Neuron (in vitro differentiated cells): Measurements from ENCODE around the gene NFKBIE.
"Not testable (repeated sequence)": the region's sequence is repeated elsewhere in the genome, so short reads cannot be mapped to it uniquely, and the experiment has no call there.

Experiments
- H2AFZ ChIP-seq: one replicate; pipeline ENCODE4 v1.6.1; 2013; ENCODE audit warnings: low read depth, mild to moderate bottlenecking, inconsistent platforms, low read length, moderate library complexity
- H3K27me3 ChIP-seq: one replicate; pipeline ENCODE4 v1.6.1; 2013; ENCODE audit warnings: low read length; ENCODE audit not compliant: insufficient read depth
- H3K36me3 ChIP-seq: one replicate; pipeline ENCODE4 v1.6.1; 2013; ENCODE audit warnings: low read length; ENCODE audit not compliant: insufficient read depth
- H3K4me1 ChIP-seq: one replicate; pipeline ENCODE4 v1.6.1; 2013; ENCODE audit warnings: low read length; ENCODE audit not compliant: insufficient read depth
- H3K4me3 ChIP-seq: 2 replicates; pipeline ENCODE4 v1.5.1; 2013; ENCODE audit warnings: mild to moderate bottlenecking, low read length, moderate library complexity
- H3K9me3 ChIP-seq: one replicate; pipeline ENCODE4 v1.6.1; 2013; ENCODE audit warnings: low read length

The NFKBIE gene, protein sequence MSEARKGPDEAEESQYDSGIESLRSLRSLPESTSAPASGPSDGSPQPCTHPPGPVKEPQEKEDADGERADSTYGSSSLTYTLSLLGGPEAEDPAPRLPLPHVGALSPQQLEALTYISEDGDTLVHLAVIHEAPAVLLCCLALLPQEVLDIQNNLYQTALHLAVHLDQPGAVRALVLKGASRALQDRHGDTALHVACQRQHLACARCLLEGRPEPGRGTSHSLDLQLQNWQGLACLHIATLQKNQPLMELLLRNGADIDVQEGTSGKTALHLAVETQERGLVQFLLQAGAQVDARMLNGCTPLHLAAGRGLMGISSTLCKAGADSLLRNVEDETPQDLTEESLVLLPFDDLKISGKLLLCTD

DNA sequence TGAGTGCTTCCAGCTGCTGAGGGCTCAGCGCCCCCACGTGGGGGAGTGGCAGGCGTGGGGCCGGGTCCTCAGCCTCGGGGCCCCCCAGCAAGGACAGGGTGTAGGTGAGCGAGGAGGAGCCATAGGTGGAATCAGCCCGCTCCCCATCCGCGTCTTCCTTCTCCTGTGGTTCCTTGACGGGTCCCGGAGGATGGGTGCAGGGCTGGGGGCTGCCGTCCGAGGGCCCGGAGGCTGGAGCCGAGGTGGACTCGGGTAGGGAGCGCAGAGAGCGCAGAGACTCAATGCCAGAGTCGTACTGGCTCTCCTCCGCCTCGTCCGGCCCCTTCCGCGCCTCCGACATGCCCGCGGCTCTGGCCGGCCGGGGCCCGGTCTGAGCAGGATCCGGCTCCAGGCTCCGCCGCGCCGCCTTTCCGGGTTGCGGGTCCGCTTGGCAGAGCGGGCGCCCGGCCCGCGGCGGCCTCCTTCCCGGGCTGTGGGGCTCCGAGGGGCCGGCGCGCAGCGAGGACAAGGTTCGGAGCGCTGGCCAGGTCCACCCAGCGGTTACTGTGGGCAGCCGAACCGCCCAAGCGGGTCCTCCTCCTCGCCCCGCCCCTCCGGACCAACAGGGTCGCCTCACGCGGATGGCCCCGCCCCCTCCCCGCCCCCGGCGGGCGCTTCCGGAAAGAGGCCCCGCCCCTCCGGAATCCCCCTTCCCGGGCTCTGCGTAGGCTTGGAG is at the start of gene NFKBIE:
Gene NFKBIE, minus strand, starts transcription at position 545 of the 715 bp plus-strand sequence. Its CDS starts 205 bp downstream, at position 340.
- Histone ChIP-seq H3K36me3 (peaks cover 3% of the 10 kb centered on the region), H3K9me3 (no peaks in the 10 kb centered on the region), H2AFZ (peak within 1 kb of the TSS; percentile 66)

DNA sequence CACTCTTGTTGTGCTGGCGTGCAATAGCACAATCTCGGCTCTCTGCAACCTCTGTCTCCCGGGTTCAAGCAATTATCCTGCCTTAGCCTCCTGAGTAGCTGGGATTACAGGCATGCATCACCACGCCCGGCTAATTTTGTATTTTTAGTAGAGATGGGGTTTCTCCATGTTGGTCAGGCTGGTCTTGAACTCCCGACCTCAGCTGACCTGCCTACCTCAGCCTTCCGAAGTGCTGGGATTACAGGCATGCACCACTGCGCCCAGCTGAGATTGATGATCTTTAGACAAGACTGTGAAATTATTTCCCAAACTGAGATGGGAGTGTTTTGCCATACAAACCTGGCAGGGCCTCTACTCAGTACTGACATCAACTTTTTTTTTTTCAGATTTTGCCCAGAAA is 49.3 kb upstream of the NFKBIE start:
- H3K9me3 ChIP-seq, H3K4me1 ChIP-seq, H3K27me3 ChIP-seq, H2AFZ ChIP-seq, H3K4me3 ChIP-seq: not testable (repeated sequence)
- H3K36me3 ChIP-seq, result peaks cover 24% of the 10 kb centered on the region

More for the DNA sequence above, at the start of gene NFKBIE:
- peaks cover 59% of the 10 kb centered on the region for H3K4me1 ChIP-seq
- H3K4me3 ChIP-seq, result peak within 1 kb of the TSS; percentile 78
- H3K27me3 ChIP-seq, result no peaks in the 10 kb centered on the region

DNA sequence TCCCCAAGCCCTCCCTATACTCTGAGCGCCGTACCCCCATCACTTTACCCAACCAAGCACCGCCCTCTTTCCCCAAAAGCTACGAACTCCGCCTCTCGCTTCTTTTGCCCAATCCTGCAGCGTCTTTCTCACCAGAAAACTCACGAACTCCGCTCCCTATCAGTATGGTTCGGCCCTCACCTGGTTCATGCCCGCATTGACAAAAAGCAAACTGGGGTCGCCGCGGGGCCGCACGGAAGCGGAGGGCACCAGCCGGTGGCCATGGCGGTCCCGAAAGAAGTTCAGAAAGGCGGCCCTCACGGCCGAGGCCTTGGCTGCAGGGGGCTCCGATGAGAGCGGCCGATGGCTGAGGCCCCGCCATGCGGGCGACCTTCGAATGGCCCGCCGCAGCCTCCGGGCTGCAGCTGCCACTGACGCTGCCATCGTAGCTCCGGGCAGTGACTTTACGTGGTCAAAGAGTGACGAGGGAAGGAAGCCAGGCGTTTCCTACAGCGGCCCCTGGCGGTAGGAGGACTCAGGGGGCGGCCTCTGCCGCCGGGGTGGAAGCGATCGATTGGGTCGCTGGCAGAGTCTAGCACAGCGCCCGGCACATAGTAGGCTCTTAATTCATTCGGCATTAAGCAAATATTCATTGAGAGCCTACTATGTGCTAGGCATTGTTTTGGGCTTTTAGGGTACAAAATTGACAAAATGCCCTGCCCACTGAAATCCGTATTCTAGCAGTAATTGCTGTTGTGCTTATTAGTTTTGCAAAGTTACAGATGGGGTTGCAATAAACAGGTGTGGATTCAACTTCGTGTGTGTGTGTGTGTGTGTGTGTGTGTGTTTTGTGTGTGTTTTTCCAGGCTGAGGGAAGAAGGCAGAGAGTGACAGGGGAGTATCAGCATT is 47.8 kb upstream of the NFKBIE start, which contains the start of gene AARS2:
Gene AARS2, minus strand, starts transcription at position 447 of the 888 bp plus-strand sequence. Its CDS starts 24 bp downstream, at position 423.
- no peaks in the 10 kb centered on the region for H3K9me3 ChIP-seq
- H3K4me1 ChIP-seq, result peaks cover 9% of the 10 kb centered on the region
- H3K4me3 ChIP-seq, result peak within 1 kb of the TSS; percentile 97
- H2AFZ ChIP-seq, result peak within 1 kb of the TSS; percentile 69
- peaks cover 36% of the 10 kb centered on the region for H3K36me3 ChIP-seq
- no peaks in the 10 kb centered on the region for H3K27me3 ChIP-seq

DNA sequence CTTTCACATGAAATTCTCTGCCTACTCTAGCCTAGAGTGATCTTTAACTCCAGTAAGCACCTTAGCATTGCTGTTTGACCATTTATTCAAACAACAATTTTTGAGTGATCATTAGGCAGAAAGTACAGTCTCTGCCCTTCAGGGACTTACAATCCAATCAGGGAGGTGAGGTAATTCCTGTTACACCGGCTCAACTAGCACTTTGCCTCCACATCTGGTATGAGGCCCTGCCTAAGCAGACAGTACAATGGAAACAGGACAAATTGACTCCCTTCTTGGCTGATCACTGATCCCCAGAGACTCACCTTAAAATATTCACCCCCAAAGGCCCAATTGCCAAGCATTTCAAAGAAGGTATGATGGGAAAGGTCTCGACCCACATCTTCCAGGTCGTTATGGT is 46.4 kb upstream of the NFKBIE start:
- Histone ChIP-seq H3K27me3 (no peaks in the 10 kb centered on the region), H3K9me3 (no peaks in the 10 kb centered on the region), H3K36me3 (peaks cover 49% of the 10 kb centered on the region), H3K4me3 (peak overlapping the region; percentile 97), H3K4me1 (peaks cover 9% of the 10 kb centered on the region), H2AFZ (no peak overlapping the region)

DNA sequence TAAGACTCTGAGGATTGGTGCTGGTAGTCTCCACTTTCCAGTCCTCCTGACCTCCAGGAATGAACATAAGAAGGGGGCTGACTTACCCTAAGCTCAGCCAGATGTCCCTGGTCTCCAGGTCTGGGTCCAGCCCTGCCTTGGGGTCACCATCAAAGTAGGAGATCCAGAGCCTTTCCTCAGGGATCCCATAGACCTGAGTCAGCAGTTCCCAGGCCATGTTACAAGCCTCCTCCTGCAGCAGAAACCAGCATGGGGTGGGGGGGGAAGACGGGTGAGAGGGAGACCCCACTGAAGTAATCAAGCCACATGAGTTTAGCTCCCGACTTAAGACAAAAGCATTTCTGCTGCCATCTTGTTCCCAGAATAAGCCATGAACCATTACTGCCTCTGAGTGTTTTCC is 46.0 kb upstream of the NFKBIE start:
- H3K4me3 ChIP-seq, result no peak overlapping the region
- peaks cover 9% of the 10 kb centered on the region for H3K4me1 ChIP-seq
- no peak overlapping the region for H2AFZ ChIP-seq
- no peaks in the 10 kb centered on the region for H3K9me3 ChIP-seq
- H3K27me3 ChIP-seq, result no peaks in the 10 kb centered on the region
- peaks cover 53% of the 10 kb centered on the region for H3K36me3 ChIP-seq

DNA sequence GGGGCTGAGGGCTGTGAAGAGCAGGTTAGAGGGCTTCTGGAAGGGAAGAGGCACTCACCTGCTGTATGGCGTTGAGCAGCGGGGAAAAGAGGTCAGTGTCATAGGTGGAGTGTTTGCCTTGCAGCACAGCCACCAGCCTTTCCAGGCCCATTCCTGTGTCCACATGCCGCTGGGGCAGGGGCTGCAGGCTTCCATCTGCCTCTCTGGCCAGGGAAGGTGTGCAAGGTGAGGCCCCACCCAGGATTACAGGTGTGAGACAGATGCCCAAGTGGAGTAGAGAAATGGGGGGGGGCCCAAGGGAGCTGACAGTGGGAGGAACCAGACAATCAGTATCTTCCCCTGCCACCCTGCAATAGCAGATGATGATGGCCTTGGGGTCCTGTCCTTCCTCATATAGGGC is 44.9 kb upstream of the NFKBIE start:
- H3K4me1 ChIP-seq, result peaks cover 9% of the 10 kb centered on the region
- H3K27me3 ChIP-seq, result no peaks in the 10 kb centered on the region
- H3K9me3 ChIP-seq, result no peaks in the 10 kb centered on the region
- H3K4me3 ChIP-seq, result no peak overlapping the region
- peaks cover 61% of the 10 kb centered on the region for H3K36me3 ChIP-seq
- H2AFZ ChIP-seq, result no peak overlapping the region

DNA sequence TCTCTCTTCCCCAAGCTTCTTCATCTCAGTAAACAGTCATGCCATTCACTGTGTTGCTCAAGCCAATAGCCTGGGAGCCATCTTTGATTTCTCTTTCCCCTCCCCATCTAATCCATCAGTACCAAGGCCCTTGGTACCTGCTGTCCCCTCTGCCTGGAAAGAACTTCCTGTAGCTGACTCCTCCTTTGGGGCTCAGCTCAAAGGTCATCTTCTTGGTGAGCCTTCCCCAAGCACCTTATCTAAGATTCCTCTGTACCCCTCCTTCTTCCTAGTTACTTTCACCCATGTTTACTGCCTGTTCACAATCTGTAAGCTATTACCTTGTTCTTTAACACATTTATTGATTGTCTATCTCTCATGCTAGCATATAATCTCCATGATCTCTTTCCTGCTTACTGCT is 44.3 kb upstream of the NFKBIE start:
- no peaks in the 10 kb centered on the region for H3K9me3 ChIP-seq
- no peak overlapping the region for H2AFZ ChIP-seq
- H3K36me3 ChIP-seq, result peaks cover 67% of the 10 kb centered on the region
- H3K27me3 ChIP-seq, result no peaks in the 10 kb centered on the region
- H3K4me3 ChIP-seq, result no peak overlapping the region
- peaks cover 9% of the 10 kb centered on the region for H3K4me1 ChIP-seq

DNA sequence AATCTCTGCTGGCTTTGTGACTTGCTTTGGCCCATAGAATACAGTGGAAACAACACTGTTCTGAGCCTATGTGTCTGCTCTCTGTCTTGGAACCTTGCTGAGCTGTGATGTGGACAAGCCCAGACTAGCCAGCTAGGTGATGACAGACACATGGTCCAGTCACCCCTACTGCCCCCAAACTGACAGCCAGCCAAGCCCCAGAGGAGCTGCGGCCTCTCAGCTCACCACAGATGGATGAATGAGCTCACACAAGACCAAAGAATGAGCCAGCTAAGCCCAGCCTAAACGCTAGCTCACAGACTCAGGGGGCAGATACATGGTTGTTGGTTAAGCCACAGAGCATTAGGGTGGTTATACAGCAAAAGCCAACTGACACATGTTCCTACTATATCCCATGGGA is 43.7 kb upstream of the NFKBIE start:
- no peaks in the 10 kb centered on the region for H3K27me3 ChIP-seq
- no peak overlapping the region for H3K4me3 ChIP-seq
- peaks cover 9% of the 10 kb centered on the region for H3K4me1 ChIP-seq
- no peaks in the 10 kb centered on the region for H3K9me3 ChIP-seq
- no peak overlapping the region for H2AFZ ChIP-seq
- H3K36me3 ChIP-seq, result peaks cover 72% of the 10 kb centered on the region

DNA sequence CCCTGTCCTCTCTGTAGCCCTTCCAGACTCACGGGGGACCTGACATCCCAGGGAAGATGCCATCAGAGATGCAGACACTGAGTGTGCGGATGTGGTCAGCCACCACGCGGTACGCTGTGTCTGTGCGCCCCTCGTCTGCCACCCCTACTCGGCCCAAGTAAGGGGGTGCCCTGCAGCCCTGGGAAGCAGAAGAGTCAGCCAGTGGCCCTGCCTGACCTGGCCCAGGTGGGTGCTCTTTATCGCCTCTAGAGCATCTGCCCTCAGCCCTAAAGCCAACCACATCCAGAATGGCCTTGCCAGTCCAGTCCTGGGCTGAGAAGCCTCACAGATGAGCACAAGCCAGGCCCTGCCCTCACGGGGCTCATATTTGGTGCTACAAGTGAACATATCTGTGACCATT is 41.9 kb upstream of the NFKBIE start:
- Histone ChIP-seq H3K4me1 (peaks cover 5% of the 10 kb centered on the region), H3K36me3 (peaks cover 89% of the 10 kb centered on the region), H3K27me3 (no peaks in the 10 kb centered on the region), H3K4me3 (no peak overlapping the region), H3K9me3 (no peaks in the 10 kb centered on the region), H2AFZ (no peak overlapping the region)

DNA sequence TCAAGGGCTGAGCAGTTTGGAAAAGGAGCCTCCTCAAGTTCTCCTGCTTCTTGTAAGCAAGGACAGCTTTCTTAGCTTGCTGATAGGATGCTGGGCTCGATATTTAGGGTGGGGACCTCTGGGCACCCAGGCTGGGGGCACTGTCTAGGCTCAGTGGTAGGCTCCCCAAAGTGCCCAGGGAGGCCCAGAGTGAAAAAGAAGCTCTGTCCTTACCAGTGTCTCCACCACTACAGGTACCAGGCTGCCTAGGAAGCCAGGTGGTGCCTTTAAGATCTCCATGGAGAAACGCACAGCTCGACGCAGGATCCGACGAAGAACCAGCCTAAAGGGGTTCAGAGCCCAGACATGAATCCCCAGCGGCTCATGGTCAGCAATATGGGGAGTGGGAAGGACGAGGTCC is 41.4 kb upstream of the NFKBIE start:
- Histone ChIP-seq H2AFZ (no peak overlapping the region), H3K4me1 (peaks cover under 1% of the 10 kb centered on the region), H3K36me3 (peaks cover 90% of the 10 kb centered on the region), H3K4me3 (no peak overlapping the region), H3K27me3 (no peaks in the 10 kb centered on the region), H3K9me3 (no peaks in the 10 kb centered on the region)

DNA sequence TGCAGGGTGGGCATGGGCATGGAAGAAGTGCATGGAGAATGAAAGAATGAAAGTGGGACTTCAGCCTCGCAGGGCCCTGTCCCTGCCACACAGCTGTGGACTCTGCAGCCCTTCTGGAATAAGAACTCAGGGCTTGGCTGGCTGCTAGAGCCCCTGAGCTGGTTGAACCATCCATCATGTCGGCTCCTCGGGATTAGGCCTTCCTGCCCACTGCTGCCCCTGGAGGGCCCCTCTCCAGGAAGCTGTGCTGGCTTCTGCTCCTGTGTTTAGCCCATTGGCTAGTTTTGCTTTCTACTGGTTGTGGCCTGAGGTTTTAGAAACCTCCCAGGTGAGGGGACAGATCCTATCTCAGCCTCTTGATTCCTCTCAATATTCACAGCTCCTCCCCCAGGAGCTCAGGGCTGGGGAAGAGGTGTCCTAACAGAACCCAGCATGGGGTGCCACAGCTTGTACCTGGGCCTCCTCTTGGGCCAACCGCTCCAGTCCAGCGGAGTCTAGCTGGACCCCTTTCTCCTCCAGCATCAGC is 39.9 kb upstream of the NFKBIE start:
- Histone ChIP-seq H3K4me3 (no peak overlapping the region), H3K4me1 (no peaks in the 10 kb centered on the region), H3K36me3 (peaks cover 86% of the 10 kb centered on the region), H3K9me3 (no peaks in the 10 kb centered on the region), H3K27me3 (no peaks in the 10 kb centered on the region), H2AFZ (no peak overlapping the region)

DNA sequence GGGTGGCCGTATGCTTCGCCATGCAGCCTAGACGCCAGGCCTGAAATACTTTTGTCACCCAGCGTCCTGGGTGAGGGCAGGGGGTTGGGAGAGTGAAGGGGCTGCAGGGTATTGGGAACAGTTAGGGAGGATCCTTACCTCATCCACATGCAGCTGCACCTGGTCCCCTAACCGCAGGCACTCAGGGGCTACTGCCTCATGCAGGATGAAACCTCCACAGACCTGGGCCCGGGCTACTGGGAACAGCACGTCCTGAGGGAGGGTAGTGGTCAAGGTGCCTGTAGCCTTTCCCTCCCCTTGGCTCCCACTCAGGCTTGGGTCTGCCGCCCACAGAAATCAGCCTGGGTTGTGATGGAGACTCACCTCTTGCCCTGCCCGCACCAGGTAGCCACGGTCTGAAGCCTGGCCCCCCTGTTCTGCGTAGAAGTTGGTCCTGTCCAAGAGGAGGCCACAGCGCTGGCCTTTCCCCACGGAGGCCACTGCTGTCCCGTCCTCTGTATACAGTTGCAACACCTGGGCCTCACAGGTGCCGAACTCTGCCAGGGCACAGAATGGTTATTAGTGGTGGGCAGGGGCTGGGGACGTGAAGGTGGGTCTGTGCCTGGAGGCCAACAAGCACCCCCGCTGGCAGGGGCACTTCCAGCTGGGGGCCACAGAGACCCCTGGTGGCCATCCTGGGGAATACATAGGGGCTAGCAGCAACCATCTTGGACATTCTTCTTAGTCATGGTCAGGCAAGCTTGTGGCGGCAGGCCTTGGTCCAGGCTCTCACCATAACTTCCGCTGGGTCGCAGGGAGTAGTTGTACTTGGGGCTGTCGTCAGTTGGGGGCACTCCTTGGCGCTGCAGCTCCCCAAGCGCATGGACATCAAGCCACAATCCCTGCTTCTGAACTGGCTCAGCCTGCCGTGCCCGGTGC is 39.2 kb upstream of the NFKBIE start:
- peaks cover 82% of the 10 kb centered on the region for H3K36me3 ChIP-seq
- no peaks in the 10 kb centered on the region for H3K9me3 ChIP-seq
- no peaks in the 10 kb centered on the region for H3K4me1 ChIP-seq
- no peak overlapping the region for H2AFZ ChIP-seq
- no peaks in the 10 kb centered on the region for H3K27me3 ChIP-seq
- no peak overlapping the region for H3K4me3 ChIP-seq
